Esophagus muscularis mucosa (tissue), 4 donors: ENCODE data around the gene DISP2. TPM values are rescaled to one million over a fixed set of nuclear protein-coding genes. Genes with fewer than 3 reads are reported as not detected.

ENCODE experiments used
- DNase-seq: peaks from one replicate; pipeline ENCODE4 v3.0.0-alpha.2; 2017; ENCODE audit errors: extremely low spot score
- H3K27ac ChIP-seq, 4 donors: fragments of 200-600 bp; sonication (generic); replicated peaks in 1 of 4; 1 replicate in 3 of 4; 2 replicates in 1 of 4; pipeline ENCODE4 v1.5.1; 2016 to 2019; ENCODE audit warnings: mild to moderate bottlenecking in 1 of 4
- H3K27me3 ChIP-seq, 4 donors: fragments of 200-600 bp; sonication (generic); one replicate each; pipeline versions ENCODE4 v1.5.1 to v1.6.0; 2016 to 2019
- H3K36me3 ChIP-seq, 4 donors: fragments of 200-600 bp; sonication (generic); one replicate each; pipeline ENCODE4 v1.5.1; 2016 to 2019
- H3K4me1 ChIP-seq, 4 donors: fragments of 200-600 bp; sonication (generic); one replicate each; pipeline ENCODE4 v1.5.1; 2016 to 2019
- H3K4me3 ChIP-seq, 4 donors: fragments of 200-600 bp; sonication (generic); 1 replicate in 2 of 4; 2 replicates in 2 of 4; pipeline ENCODE4 v1.5.1; 2016 to 2019; ENCODE audit warnings: mild to moderate bottlenecking in 4 of 4, moderate library complexity in 1 of 4
- H3K9me3 ChIP-seq, 4 donors: fragments of 200-600 bp; sonication (generic); 1 replicate in 3 of 4; 2 replicates in 1 of 4; pipeline ENCODE4 v1.5.1; 2016 to 2019
- EP300 ChIP-seq: sonication (generic); formaldehyde crosslinking; IDR thresholded peaks from one replicate; pipeline ENCODE4 v1.6.1; 2017; ENCODE audit warnings: antibody characterized with exemption
- POLR2A ChIP-seq: fragments of 450-650 bp; IDR thresholded peaks from one replicate; pipeline ENCODE4 v1.6.1; 2017; ENCODE audit warnings: antibody characterized with exemption, moderate library complexity, mild to moderate bottlenecking, low read depth
- POLR2AphosphoS5 ChIP-seq, 2 donors: sonication (generic); formaldehyde crosslinking; IDR thresholded peaks; one replicate each; pipeline ENCODE4 v1.6.1; 2017; ENCODE audit warnings: antibody characterized with exemption in 2 of 2
- WGBS: methylation state at CpG from one replicate; pipeline ENCODE4 v1.1.5; 2018; 5-methylcytosine and 5-hydroxymethylcytosine counted together
- intact Hi-C: fragments of 100-400 bp; cut with DNase I; formaldehyde crosslinking; loops from one replicate; pipeline ENCODE4 v1.15.1; 2023
- total RNA-seq, 4 donors: library from RNA; depleted of rRNA; stranded (reverse); fragments of >200 nt; gene quantifications; one replicate each; pipeline versions ENCODE4 v1.1.0 to v1.2.1, GENCODE V29; 2016
- TF ChIP-seq, protein P1 (sequence below), 3 experiments: fragments of 200-600 bp in 2 of 3; fragments of 450-650 bp in 1 of 3; sonication (generic) in 2 of 3; IDR thresholded peaks; one replicate each; pipeline ENCODE4 v1.5.1; 2017 to 2019; ENCODE audit warnings: antibody characterized with exemption in 3 of 3, mild to moderate bottlenecking in 2 of 3, moderate library complexity in 1 of 3

The DISP2 gene
- total RNA-seq, 4 donors from 2014 or later, result 0.13 to 0.42 (median 0.26) TPM

DNA sequence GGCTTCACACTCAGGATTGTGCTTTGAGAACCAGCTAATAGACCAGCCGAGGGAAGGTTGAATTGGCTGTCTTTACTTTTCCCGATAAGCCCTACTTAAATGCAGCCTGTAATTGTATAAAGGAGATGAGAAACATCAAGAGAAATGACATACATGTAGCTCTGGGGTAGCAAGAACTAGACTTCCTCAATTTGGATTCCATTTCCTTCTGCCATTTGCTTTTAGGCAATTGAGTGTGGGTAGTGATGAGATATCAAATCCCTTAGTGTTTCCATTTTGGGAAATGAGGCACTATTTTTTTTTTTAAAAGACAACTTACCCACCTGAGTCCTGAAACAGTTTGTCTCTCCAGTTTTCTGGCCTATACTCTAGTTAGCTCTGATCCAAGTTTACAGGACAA is 32.3 kb upstream of the DISP2 start:
- Histone ChIP-seq H3K27me3 (no peaks in the 10 kb centered on the region), H3K4me1 (peaks cover 63 to 91% (median 85%) of the 10 kb centered on the region in 4 donors), H3K4me3 (peak overlapping the region; percentile 86 to 95 (median 95)), H3K36me3 (peaks cover 0 to 5% (median 0%) of the 10 kb centered on the region in 4 donors), H3K27ac (peak overlapping the region; percentile 92 to 98 (median 96)), H3K9me3 (no peaks in the 10 kb centered on the region)
- DNase-seq, result no peak
- TF ChIP-seq POLR2A (no peak), POLR2AphosphoS5 (IDR thresholded peaks at IDR 0.05) (no peak), EP300 (no peak)
- TF ChIP-seq, protein P1, sequence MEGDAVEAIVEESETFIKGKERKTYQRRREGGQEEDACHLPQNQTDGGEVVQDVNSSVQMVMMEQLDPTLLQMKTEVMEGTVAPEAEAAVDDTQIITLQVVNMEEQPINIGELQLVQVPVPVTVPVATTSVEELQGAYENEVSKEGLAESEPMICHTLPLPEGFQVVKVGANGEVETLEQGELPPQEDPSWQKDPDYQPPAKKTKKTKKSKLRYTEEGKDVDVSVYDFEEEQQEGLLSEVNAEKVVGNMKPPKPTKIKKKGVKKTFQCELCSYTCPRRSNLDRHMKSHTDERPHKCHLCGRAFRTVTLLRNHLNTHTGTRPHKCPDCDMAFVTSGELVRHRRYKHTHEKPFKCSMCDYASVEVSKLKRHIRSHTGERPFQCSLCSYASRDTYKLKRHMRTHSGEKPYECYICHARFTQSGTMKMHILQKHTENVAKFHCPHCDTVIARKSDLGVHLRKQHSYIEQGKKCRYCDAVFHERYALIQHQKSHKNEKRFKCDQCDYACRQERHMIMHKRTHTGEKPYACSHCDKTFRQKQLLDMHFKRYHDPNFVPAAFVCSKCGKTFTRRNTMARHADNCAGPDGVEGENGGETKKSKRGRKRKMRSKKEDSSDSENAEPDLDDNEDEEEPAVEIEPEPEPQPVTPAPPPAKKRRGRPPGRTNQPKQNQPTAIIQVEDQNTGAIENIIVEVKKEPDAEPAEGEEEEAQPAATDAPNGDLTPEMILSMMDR (IDR thresholded peaks at IDR 0.05), result no peak
- intact Hi-C loops, result no loop called here
- WGBS, result 65% methylated on average over 2 of the region's 2 CpGs

DNA sequence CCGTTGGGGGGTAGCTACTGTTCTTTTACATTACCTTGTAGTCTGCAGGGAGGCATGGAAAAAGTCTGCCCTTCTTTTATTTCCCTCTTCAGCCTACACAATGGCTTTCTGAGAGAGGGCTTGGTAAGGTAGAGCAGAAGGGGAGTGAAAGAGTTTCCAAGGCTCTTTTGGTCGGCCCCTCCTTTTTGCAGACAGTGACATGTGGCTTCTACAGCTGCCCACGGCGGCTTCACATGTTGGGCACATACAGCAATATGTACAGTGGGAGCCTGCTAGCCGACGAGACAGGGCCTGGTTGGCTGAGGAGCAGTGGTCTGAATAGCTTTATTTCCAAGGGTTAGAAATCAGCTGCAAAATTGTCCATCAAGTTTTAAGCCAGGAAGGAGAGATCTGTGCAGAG is 30.6 kb upstream of the DISP2 start:
- DNase-seq, result no peak
- Histone ChIP-seq H3K4me1 (peaks cover 75 to 91% (median 88%) of the 10 kb centered on the region in 4 donors), H3K9me3 (no peaks in the 10 kb centered on the region), H3K27me3 (no peaks in the 10 kb centered on the region), H3K27ac (peak overlapping the region; percentile 96 to 98 (median 98)), H3K4me3 (peak overlapping the region in 1 of 4 donors; percentile 1), H3K36me3 (peaks cover 0 to 5% (median 0%) of the 10 kb centered on the region in 4 donors)
- intact Hi-C loops, result no loop called here
- 48% methylated on average over 6 of the region's 6 CpGs for WGBS
- TF ChIP-seq EP300, result no peak
- TF ChIP-seq POLR2AphosphoS5 (IDR thresholded peaks at IDR 0.05), result no peak
- no peak for TF ChIP-seq POLR2A
- TF ChIP-seq, protein P1 (IDR thresholded peaks at IDR 0.05), result no peak

DNA sequence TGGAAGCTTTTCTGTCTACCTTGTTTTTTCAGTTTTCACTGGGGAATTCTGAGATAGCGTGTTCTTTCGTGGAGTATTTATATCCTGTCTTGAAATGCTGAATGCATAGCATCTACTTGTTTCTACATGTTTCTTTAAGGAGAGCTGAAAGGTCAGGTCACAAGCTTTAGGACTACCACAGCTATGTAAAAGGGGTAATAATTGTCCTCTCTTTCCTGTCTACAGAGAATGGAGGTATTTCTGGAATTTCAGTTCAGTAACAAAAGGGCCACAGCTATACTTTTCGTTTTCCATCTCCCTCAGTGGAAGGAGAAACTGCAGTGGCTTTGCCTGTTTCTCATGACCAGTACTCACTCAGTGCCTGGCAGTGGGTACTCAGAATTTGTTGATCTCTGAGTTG is 29.8 kb upstream of the DISP2 start:
- Histone ChIP-seq H3K9me3 (no peaks in the 10 kb centered on the region), H3K4me3 (no peak overlapping the region), H3K36me3 (peaks cover 0 to 5% (median 0%) of the 10 kb centered on the region in 4 donors), H3K27me3 (no peaks in the 10 kb centered on the region), H3K4me1 (peaks cover 76 to 91% (median 88%) of the 10 kb centered on the region in 4 donors), H3K27ac (peak overlapping the region; percentile 96 to 98 (median 98))
- DNase-seq, result no peak
- WGBS, result 42% methylated on average over 3 of the region's 3 CpGs
- intact Hi-C loops, result no loop called here
- TF ChIP-seq, protein P1 (IDR thresholded peaks at IDR 0.05), result no peak
- TF ChIP-seq POLR2AphosphoS5 (IDR thresholded peaks at IDR 0.05) (no peak), POLR2A (no peak), EP300 (no peak)

DNA sequence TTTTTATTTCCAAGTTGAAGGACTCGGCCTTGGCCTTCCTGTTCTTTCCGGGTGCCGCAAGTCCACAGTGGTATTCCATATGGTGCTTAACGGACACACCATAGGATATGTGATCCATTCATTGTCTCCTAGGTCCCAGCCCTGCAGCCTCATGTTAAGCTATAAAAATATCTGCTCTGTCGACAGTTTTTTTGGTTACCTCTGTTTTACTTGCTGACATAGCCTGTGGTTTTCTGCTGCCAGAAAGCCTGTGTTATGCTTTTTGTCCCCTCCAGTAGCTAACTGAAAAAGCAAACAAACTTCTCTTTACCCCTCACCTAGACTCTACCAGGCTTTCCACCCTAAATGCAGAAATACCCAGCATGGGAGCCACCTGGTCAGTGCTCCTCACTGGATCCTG is 29.3 kb upstream of the DISP2 start:
- no peak overlapping the region for H3K4me3 ChIP-seq
- peaks cover 0 to 5% (median 0%) of the 10 kb centered on the region in 4 donors for H3K36me3 ChIP-seq
- H3K4me1 ChIP-seq, result peaks cover 82 to 96% (median 94%) of the 10 kb centered on the region in 4 donors
- TF ChIP-seq, protein P1 (IDR thresholded peaks at IDR 0.05), result no peak
- TF ChIP-seq EP300 (no peak), POLR2A (no peak), POLR2AphosphoS5 (IDR thresholded peaks at IDR 0.05) (peak in 1 of 2 donors; percentile 18)
- DNase-seq, result no peak
- H3K27ac ChIP-seq, result peak overlapping the region; percentile 96 to 98 (median 98)
- WGBS, result 70% methylated on average over 5 of the region's 5 CpGs
- intact Hi-C loops, result no loop called here
- H3K9me3 ChIP-seq, result no peaks in the 10 kb centered on the region
- H3K27me3 ChIP-seq, result no peaks in the 10 kb centered on the region

DNA sequence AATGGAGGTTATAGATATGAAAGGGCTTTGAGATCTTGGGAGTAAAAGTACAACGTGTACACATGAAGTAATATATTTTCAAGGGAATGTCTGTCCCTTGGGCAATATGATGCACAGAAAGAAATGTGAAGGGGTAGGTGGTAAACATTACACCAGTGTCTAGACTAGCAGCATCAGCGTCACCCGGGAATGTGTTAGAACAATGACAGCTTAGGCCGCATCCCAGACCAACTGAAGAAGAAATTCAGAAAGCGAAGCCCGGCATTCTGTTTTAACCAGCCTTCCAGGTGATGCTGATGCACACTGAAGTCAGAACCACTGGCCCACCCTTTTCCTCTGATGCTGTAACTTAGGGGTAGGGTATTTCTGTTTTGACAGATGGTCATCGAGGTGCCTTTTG is 28.2 kb upstream of the DISP2 start:
- H3K9me3 ChIP-seq, result no peaks in the 10 kb centered on the region
- H3K27ac ChIP-seq, result peak overlapping the region; percentile 96 to 98 (median 98)
- H3K27me3 ChIP-seq, result no peaks in the 10 kb centered on the region
- H3K4me3 ChIP-seq, result no peak overlapping the region
- peaks cover 0 to 6% (median under 1%) of the 10 kb centered on the region in 4 donors for H3K36me3 ChIP-seq
- peaks cover 89 to 100% (median 99%) of the 10 kb centered on the region in 4 donors for H3K4me1 ChIP-seq
- TF ChIP-seq EP300, result peak; percentile 82
- no peak for TF ChIP-seq POLR2AphosphoS5 (IDR thresholded peaks at IDR 0.05)
- no peak for TF ChIP-seq POLR2A
- TF ChIP-seq, protein P1 (IDR thresholded peaks at IDR 0.05), result no peak
- intact Hi-C loops, result no loop called here
- DNase-seq, result no peak
- 62% methylated on average over 7 of the region's 7 CpGs for WGBS
